ENCODE data around the gene GSG1. TPM values are rescaled to one million over a fixed set of nuclear protein-coding genes. Genes with fewer than 3 reads are reported as not detected.
A peak's percentile ranks its signal among the peaks of the same experiment; 100 is the strongest.

GSG1 gene
- total RNA-seq, 1 donor from 2014 or later: not detected

DNA sequence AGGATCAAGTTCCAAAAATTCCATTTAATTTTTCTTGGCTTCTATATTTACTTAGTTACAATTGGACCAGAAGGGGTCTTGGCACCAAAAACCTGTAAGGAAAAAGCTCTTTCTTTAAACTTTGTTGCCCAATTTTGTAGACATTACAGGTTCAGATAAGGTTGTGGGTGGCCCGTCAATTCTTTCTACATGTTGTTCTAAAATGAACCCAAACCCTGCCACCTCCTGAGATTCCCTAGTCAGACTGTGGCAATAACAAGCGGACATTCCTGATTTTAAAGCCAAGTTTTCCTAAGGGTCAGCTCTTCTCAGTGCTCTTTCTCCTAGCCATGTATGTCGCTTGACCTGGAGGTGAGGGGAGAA, 45.0 kb upstream of the GSG1 start:
- no peak for ATAC-seq (ENCODE audit: low read depth)
- TF ChIP-seq, protein P1, sequence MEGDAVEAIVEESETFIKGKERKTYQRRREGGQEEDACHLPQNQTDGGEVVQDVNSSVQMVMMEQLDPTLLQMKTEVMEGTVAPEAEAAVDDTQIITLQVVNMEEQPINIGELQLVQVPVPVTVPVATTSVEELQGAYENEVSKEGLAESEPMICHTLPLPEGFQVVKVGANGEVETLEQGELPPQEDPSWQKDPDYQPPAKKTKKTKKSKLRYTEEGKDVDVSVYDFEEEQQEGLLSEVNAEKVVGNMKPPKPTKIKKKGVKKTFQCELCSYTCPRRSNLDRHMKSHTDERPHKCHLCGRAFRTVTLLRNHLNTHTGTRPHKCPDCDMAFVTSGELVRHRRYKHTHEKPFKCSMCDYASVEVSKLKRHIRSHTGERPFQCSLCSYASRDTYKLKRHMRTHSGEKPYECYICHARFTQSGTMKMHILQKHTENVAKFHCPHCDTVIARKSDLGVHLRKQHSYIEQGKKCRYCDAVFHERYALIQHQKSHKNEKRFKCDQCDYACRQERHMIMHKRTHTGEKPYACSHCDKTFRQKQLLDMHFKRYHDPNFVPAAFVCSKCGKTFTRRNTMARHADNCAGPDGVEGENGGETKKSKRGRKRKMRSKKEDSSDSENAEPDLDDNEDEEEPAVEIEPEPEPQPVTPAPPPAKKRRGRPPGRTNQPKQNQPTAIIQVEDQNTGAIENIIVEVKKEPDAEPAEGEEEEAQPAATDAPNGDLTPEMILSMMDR (IDR thresholded peaks at IDR 0.05): no peak
- DNase-seq: no peak
- ChIA-PET CTCF (interaction anchor here (1.1 kb wide), 1 partner anchor 64 kb away, joined by 3 read pairs; no protein-coding TSS in a partner anchor), POLR2A (no interaction called here)
- Mint-ChIP-seq H3K4me3 (no peak overlapping the region), H3K9me3 (no peaks in the 10 kb centered on the region), H3K27ac (no peak overlapping the region), H3K27me3 (peaks cover 11% of the 10 kb centered on the region), H3K36me3 (ENCODE audit: low read depth) (no peaks in the 10 kb centered on the region), H3K4me1 (peaks cover 16% of the 10 kb centered on the region)
- intact Hi-C loops (cut with micrococcal nuclease): no loop called here

DNA sequence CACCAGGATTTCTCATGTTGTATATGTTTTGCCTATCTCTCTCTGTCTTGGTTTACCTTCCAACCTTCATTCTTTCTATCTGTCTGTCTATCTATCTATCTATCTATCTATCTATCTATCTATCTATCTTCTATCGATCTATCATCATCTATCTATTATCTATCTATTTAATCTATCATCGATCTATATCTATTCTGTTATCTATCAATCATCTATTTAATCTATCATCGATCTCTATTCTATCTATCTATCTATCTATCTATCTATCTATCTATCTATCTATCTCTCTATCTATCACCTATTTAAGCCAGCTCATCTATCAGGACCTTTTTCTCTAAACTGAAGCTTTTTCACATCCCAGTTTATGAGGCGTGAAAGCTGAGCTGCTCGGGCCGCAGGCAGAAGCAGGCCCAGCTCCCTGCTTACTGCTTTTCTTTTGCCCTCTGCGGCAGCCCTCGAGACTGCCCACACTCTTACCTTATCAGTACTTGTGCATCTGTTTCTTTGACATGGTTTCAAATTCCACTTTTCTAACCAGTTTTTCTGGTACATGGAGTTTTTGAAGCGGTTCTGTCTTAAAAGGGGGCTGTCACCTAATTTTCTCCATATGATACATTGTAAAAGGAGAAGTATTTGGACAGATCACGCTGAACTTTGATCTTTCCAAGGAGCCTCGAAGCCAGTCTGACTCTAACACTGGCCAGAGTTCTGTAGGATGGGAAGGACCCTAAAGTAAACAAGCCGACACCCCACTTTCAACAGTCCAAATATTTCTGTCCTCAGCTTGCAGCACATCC, 44.4 kb upstream of the GSG1 start:
- no peaks in the 10 kb centered on the region for H3K9me3 Mint-ChIP-seq
- intact Hi-C loops (cut with micrococcal nuclease): no loop called here
- ChIA-PET POLR2A (no interaction called here), CTCF (interaction anchor here (1.1 kb wide), 1 partner anchor 64 kb away, joined by 3 read pairs; no protein-coding TSS in a partner anchor)
- ATAC-seq (ENCODE audit: low read depth): no peak
- no peak for DNase-seq
- TF ChIP-seq, protein P1 (IDR thresholded peaks at IDR 0.05): no peak
- no peak overlapping the region for H3K27ac Mint-ChIP-seq
- H3K36me3 Mint-ChIP-seq (ENCODE audit: low read depth): no peaks in the 10 kb centered on the region
- no peak overlapping the region for H3K4me3 Mint-ChIP-seq
- H3K27me3 Mint-ChIP-seq: peaks cover 11% of the 10 kb centered on the region
- peaks cover 15% of the 10 kb centered on the region for H3K4me1 Mint-ChIP-seq

DNA sequence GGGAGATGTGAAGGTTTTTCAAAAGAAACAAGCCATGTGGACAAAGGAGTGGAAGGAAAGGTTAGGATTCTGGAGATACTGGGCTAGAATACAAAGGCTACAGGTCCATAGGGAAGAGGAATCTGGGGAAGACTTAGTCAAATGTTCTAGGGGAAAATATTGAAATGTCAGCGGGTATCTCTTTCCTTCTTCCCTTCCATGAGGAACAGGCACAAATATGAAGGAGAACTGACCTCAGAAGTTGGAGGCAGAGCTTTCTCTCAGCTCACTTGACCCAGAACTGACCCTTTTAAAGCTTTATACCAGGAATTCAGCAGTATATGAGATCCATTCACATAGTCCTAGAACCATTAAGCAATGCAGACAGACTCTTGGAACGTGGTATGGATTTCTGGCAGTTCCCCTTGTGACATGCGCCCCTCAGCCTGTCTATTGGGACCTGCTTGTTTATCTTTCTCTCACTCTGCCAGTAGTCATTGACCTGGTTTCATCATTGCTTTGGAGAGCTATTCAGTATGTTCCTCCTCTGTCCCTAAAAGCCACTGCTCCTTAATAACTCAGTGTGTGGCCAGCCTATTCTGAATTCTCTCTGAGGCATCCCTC, 43.0 kb upstream of the GSG1 start:
- no peak overlapping the region for H3K4me3 Mint-ChIP-seq
- H3K36me3 Mint-ChIP-seq (ENCODE audit: low read depth): no peaks in the 10 kb centered on the region
- H3K9me3 Mint-ChIP-seq: no peaks in the 10 kb centered on the region
- DNase-seq (no peak), ATAC-seq (ENCODE audit: low read depth) (no peak)
- H3K4me1 Mint-ChIP-seq: peaks cover 15% of the 10 kb centered on the region
- H3K27me3 Mint-ChIP-seq: peaks cover 11% of the 10 kb centered on the region
- ChIA-PET POLR2A (no interaction called here), CTCF (no interaction called here)
- TF ChIP-seq, protein P1 (IDR thresholded peaks at IDR 0.05): no peak
- intact Hi-C loops (cut with micrococcal nuclease): no loop called here
- no peak overlapping the region for H3K27ac Mint-ChIP-seq

- Mint-ChIP-seq H3K36me3 (ENCODE audit: low read depth) (no peaks in the 10 kb centered on the region), H3K9me3 (no peaks in the 10 kb centered on the region), H3K27ac (no peak overlapping the region), H3K4me1 (peaks cover 15% of the 10 kb centered on the region), H3K4me3 (no peak overlapping the region), H3K27me3 (peaks cover 6% of the 10 kb centered on the region)
- TF ChIP-seq, protein P1 (IDR thresholded peaks at IDR 0.05): no peak
- CTCF ChIA-PET: no interaction called here
- DNase-seq (no peak), ATAC-seq (ENCODE audit: low read depth) (peak; percentile 21)
- POLR2A ChIA-PET: no interaction called here
- intact Hi-C loops (cut with micrococcal nuclease): no loop called here
Observed at GRCh38 chr12:13144266-13144828, 40.9 kb upstream of the GSG1 start.

DNA sequence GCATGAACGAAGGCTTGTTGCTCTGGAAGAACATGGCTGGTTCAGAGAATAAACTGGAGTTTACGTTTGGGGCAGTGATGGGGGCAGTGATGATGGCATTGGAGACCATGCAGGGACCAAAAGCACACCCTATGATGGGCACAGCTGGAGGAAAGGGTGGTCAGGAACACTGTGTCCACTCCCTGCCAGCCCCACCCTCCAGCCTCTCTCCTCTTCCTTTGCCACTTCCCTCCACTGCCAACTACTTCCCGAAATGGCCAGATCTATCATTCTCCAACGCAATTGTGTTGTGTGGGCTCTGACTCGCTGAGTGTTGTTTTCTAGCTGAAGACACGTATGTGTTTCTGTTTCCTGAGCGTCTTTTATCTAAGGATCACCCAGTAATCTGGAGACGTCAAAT, 39.3 kb upstream of the GSG1 start:
- intact Hi-C loops (cut with micrococcal nuclease): no loop called here
- Mint-ChIP-seq H3K9me3 (no peaks in the 10 kb centered on the region), H3K4me1 (peaks cover 15% of the 10 kb centered on the region), H3K27ac (no peak overlapping the region), H3K27me3 (no peaks in the 10 kb centered on the region), H3K4me3 (no peak overlapping the region), H3K36me3 (ENCODE audit: low read depth) (no peaks in the 10 kb centered on the region)
- ATAC-seq (ENCODE audit: low read depth) (no peak), DNase-seq (no peak)
- CTCF ChIA-PET: no interaction called here
- POLR2A ChIA-PET: no interaction called here
- TF ChIP-seq, protein P1 (IDR thresholded peaks at IDR 0.05): no peak
